Measurements from ENCODE around the gene TEX264.

DNA sequence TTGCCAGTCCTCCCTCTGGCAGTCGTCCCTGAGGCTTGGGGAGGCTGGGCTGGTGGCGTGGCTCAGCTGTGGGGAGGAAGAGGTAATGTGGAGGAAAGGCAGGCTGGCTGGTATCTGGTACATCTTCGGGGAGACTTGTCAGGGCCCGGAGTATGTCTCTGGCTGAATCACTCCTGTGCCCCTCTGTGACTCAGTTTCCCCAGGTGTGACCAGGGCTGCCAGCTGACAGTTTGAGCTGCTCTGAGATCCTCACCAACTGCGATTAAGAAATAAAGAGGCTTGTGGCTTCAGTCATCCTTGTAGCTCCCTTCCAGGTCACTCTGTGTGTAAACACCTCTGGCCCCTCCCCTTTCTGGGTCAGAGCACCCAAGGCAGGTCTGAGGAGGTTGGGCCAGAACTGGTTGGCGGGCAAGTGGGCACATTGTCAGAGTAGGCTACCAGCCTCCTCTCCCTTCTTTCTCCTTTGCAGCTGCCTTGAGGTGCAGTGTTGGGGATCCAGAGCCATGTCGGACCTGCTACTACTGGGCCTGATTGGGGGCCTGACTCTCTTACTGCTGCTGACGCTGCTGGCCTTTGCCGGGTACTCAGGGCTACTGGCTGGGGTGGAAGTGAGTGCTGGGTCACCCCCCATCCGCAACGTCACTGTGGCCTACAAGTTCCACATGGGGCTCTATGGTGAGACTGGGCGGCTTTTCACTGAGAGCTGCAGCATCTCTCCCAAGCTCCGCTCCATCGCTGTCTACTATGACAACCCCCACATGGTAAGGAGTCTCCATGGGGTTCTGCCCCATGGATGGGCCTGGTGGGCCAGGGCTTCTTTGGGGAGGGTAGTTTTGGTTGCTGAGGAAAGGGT lies 3.0 kb downstream of the TEX264 start:
- TF ChIP-seq ZNF121 (tag by site-specific recombination; IDR thresholded peaks at IDR 0.05) (no peak), ZNF175 (tag by site-specific recombination; IDR thresholded peaks at IDR 0.05) (no peak), ZNF707 (tag by site-specific recombination; IDR thresholded peaks at IDR 0.05) (no peak), ZNF776 (tag by site-specific recombination; IDR thresholded peaks at IDR 0.05; ENCODE audit: borderline replicate concordance) (no peak), ZBTB20 (tag by site-specific recombination; IDR thresholded peaks at IDR 0.05) (no peak), GLI2 (tag by site-specific recombination; IDR thresholded peaks at IDR 0.05; ENCODE audit: borderline replicate concordance, low read depth) (no peak)
- TF ChIP-seq, protein P1, sequence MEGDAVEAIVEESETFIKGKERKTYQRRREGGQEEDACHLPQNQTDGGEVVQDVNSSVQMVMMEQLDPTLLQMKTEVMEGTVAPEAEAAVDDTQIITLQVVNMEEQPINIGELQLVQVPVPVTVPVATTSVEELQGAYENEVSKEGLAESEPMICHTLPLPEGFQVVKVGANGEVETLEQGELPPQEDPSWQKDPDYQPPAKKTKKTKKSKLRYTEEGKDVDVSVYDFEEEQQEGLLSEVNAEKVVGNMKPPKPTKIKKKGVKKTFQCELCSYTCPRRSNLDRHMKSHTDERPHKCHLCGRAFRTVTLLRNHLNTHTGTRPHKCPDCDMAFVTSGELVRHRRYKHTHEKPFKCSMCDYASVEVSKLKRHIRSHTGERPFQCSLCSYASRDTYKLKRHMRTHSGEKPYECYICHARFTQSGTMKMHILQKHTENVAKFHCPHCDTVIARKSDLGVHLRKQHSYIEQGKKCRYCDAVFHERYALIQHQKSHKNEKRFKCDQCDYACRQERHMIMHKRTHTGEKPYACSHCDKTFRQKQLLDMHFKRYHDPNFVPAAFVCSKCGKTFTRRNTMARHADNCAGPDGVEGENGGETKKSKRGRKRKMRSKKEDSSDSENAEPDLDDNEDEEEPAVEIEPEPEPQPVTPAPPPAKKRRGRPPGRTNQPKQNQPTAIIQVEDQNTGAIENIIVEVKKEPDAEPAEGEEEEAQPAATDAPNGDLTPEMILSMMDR (tag by site-specific recombination; IDR thresholded peaks at IDR 0.05), result no peak
- TF ChIP-seq, protein P2, sequence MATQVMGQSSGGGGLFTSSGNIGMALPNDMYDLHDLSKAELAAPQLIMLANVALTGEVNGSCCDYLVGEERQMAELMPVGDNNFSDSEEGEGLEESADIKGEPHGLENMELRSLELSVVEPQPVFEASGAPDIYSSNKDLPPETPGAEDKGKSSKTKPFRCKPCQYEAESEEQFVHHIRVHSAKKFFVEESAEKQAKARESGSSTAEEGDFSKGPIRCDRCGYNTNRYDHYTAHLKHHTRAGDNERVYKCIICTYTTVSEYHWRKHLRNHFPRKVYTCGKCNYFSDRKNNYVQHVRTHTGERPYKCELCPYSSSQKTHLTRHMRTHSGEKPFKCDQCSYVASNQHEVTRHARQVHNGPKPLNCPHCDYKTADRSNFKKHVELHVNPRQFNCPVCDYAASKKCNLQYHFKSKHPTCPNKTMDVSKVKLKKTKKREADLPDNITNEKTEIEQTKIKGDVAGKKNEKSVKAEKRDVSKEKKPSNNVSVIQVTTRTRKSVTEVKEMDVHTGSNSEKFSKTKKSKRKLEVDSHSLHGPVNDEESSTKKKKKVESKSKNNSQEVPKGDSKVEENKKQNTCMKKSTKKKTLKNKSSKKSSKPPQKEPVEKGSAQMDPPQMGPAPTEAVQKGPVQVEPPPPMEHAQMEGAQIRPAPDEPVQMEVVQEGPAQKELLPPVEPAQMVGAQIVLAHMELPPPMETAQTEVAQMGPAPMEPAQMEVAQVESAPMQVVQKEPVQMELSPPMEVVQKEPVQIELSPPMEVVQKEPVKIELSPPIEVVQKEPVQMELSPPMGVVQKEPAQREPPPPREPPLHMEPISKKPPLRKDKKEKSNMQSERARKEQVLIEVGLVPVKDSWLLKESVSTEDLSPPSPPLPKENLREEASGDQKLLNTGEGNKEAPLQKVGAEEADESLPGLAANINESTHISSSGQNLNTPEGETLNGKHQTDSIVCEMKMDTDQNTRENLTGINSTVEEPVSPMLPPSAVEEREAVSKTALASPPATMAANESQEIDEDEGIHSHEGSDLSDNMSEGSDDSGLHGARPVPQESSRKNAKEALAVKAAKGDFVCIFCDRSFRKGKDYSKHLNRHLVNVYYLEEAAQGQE (tag by site-specific recombination; IDR thresholded peaks at IDR 0.05), result no peak
